ENCODE measurements around the gene SSBP2.

- TF ChIP-seq EP300 (IDR thresholded peaks at IDR 0.05; ENCODE audit: borderline replicate concordance) (no peak), MAX (IDR thresholded peaks at IDR 0.05) (no peak), TCF12 (IDR thresholded peaks at IDR 0.05; ENCODE audit: low read depth) (no peak), CREB1 (IDR thresholded peaks at IDR 0.05; ENCODE audit: low read depth) (no peak), RAD21 (IDR thresholded peaks at IDR 0.05; ENCODE audit: low read depth) (no peak), TEAD4 (IDR thresholded peaks at IDR 0.05) (no peak), YY1 (IDR thresholded peaks at IDR 0.05; ENCODE audit: low read depth) (no peak), NFIC (IDR thresholded peaks at IDR 0.05) (no peak)
- TF ChIP-seq, protein P1, sequence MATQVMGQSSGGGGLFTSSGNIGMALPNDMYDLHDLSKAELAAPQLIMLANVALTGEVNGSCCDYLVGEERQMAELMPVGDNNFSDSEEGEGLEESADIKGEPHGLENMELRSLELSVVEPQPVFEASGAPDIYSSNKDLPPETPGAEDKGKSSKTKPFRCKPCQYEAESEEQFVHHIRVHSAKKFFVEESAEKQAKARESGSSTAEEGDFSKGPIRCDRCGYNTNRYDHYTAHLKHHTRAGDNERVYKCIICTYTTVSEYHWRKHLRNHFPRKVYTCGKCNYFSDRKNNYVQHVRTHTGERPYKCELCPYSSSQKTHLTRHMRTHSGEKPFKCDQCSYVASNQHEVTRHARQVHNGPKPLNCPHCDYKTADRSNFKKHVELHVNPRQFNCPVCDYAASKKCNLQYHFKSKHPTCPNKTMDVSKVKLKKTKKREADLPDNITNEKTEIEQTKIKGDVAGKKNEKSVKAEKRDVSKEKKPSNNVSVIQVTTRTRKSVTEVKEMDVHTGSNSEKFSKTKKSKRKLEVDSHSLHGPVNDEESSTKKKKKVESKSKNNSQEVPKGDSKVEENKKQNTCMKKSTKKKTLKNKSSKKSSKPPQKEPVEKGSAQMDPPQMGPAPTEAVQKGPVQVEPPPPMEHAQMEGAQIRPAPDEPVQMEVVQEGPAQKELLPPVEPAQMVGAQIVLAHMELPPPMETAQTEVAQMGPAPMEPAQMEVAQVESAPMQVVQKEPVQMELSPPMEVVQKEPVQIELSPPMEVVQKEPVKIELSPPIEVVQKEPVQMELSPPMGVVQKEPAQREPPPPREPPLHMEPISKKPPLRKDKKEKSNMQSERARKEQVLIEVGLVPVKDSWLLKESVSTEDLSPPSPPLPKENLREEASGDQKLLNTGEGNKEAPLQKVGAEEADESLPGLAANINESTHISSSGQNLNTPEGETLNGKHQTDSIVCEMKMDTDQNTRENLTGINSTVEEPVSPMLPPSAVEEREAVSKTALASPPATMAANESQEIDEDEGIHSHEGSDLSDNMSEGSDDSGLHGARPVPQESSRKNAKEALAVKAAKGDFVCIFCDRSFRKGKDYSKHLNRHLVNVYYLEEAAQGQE (IDR thresholded peaks at IDR 0.05; ENCODE audit: low read depth) = no peak
- TF ChIP-seq, protein P2, sequence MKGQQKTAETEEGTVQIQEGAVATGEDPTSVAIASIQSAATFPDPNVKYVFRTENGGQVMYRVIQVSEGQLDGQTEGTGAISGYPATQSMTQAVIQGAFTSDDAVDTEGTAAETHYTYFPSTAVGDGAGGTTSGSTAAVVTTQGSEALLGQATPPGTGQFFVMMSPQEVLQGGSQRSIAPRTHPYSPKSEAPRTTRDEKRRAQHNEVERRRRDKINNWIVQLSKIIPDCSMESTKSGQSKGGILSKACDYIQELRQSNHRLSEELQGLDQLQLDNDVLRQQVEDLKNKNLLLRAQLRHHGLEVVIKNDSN (IDR thresholded peaks at IDR 0.05) = no peak
Measured at GRCh38 chr5:81719743-81720345, 31.1 kb downstream of the SSBP2 start.

Measured in Ishikawa (cell line).